Measurements from ENCODE around the gene YARS1.

The YARS1 gene

GRCh38 chr1:32748926-32749325 is 68.2 kb downstream of the YARS1 start (continued):
- TF ChIP-seq, protein P1, sequence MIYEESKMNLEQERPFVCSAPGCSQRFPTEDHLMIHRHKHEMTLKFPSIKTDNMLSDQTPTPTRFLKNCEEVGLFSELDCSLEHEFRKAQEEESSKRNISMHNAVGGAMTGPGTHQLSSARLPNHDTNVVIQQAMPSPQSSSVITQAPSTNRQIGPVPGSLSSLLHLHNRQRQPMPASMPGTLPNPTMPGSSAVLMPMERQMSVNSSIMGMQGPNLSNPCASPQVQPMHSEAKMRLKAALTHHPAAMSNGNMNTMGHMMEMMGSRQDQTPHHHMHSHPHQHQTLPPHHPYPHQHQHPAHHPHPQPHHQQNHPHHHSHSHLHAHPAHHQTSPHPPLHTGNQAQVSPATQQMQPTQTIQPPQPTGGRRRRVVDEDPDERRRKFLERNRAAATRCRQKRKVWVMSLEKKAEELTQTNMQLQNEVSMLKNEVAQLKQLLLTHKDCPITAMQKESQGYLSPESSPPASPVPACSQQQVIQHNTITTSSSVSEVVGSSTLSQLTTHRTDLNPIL (CRISPR knock-in tag; IDR thresholded peaks at IDR 0.05; ENCODE audit: low read depth), result no peak

DNA sequence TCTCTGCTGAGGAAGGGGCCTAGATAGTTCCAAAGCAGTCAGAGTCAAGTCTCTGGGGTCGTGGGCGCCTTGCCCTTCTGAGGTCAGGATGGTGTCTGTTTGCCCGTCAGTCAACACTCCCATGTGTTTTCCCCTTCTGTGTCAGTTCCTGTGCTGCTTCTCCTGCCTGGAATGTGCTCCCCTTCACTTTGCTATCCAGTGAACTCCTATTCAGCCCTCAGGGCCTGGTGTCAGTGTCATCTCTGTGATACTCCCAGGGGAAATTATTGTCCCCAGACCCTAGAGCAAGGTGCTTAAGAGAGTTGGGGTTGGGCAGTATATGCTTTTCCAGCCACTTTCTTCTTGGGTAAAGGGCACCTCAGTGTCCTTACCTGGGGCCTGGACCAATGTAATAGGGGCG is 68.8 kb downstream of the YARS1 start:
- ATAC-seq, result no peak
- TF ChIP-seq, protein P2, sequence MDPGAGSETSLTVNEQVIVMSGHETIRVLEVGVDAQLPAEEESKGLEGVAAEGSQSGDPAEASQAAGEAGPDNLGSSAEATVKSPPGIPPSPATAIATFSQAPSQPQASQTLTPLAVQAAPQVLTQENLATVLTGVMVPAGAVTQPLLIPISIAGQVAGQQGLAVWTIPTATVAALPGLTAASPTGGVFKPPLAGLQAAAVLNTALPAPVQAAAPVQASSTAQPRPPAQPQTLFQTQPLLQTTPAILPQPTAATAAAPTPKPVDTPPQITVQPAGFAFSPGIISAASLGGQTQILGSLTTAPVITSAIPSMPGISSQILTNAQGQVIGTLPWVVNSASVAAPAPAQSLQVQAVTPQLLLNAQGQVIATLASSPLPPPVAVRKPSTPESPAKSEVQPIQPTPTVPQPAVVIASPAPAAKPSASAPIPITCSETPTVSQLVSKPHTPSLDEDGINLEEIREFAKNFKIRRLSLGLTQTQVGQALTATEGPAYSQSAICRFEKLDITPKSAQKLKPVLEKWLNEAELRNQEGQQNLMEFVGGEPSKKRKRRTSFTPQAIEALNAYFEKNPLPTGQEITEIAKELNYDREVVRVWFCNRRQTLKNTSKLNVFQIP (CRISPR knock-in tag; IDR thresholded peaks at IDR 0.05; ENCODE audit: borderline replicate concordance, low read depth), result no peak
- TF ChIP-seq CSRNP3 (CRISPR knock-in tag; IDR thresholded peaks at IDR 0.05) (no peak), ESRRG (CRISPR knock-in tag; IDR thresholded peaks at IDR 0.05) (no peak), ZFP3 (CRISPR knock-in tag; IDR thresholded peaks at IDR 0.05) (peak; percentile 87)

GRCh38 chr1:32746130-32746529 is 71.0 kb downstream of the YARS1 start:
- TF ChIP-seq ZNF70 (CRISPR knock-in tag; IDR thresholded peaks at IDR 0.05) (no peak), TSHZ2 (CRISPR knock-in tag; IDR thresholded peaks at IDR 0.05) (no peak), CSRNP3 (CRISPR knock-in tag; IDR thresholded peaks at IDR 0.05) (no peak), RARB (CRISPR knock-in tag; IDR thresholded peaks at IDR 0.05) (no peak), TCF4 (CRISPR knock-in tag; IDR thresholded peaks at IDR 0.05; ENCODE audit: borderline replicate concordance) (no peak), CSDC2 (CRISPR knock-in tag; IDR thresholded peaks at IDR 0.05) (no peak)
- ATAC-seq, result no peak

DNA sequence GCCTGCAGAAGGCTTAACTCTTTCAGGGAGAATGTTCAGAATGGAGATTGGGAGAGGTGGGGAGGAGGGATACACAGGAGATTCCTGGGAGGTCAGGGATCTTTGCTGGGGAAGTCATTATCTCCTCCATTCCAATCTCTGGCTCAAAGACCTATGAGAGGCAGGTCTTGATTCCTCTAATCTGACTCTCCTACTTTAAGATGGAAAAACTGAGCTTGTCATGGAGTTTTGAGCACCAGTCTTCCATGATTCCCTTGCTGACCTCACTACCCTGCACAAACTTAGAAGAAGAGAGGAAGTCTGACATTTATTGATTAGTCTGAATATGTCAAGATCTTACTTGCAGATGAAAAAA is 73.1 kb downstream of the YARS1 start:
- TF ChIP-seq SNAI2 (CRISPR knock-in tag; IDR thresholded peaks at IDR 0.05) (no peak), ZNF8 (CRISPR knock-in tag; IDR thresholded peaks at IDR 0.05) (no peak), TSHZ2 (CRISPR knock-in tag; IDR thresholded peaks at IDR 0.05) (no peak), CSDC2 (CRISPR knock-in tag; IDR thresholded peaks at IDR 0.05) (no peak), ARNTL (CRISPR knock-in tag; IDR thresholded peaks at IDR 0.05; ENCODE audit: borderline replicate concordance, low read depth) (no peak), OSR1 (CRISPR knock-in tag; IDR thresholded peaks at IDR 0.05) (no peak), TOX (CRISPR knock-in tag; IDR thresholded peaks at IDR 0.05; ENCODE audit: borderline replicate concordance) (no peak)
- TF ChIP-seq, protein P3, sequence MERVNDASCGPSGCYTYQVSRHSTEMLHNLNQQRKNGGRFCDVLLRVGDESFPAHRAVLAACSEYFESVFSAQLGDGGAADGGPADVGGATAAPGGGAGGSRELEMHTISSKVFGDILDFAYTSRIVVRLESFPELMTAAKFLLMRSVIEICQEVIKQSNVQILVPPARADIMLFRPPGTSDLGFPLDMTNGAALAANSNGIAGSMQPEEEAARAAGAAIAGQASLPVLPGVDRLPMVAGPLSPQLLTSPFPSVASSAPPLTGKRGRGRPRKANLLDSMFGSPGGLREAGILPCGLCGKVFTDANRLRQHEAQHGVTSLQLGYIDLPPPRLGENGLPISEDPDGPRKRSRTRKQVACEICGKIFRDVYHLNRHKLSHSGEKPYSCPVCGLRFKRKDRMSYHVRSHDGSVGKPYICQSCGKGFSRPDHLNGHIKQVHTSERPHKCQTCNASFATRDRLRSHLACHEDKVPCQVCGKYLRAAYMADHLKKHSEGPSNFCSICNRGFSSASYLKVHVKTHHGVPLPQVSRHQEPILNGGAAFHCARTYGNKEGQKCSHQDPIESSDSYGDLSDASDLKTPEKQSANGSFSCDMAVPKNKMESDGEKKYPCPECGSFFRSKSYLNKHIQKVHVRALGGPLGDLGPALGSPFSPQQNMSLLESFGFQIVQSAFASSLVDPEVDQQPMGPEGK (CRISPR knock-in tag; IDR thresholded peaks at IDR 0.05; ENCODE audit: borderline replicate concordance), result no peak
- no peak for ATAC-seq

Measured in SK-N-SH treated with all-trans-retinoic acid at 6 μM for 48 hours (cell line).